Fibroblast of gingiva (primary cell): ENCODE data around the gene USB1.

Experiments
- DNase-seq: peaks from one replicate; pipeline ENCODE4 v3.0.0-alpha.2; 2011; ENCODE audit warnings: low read depth

USB1 gene

GRCh38 chr16:58034774-58035173 lies 33.6 kb downstream of the USB1 start:
- DNase-seq, result no peak

GRCh38 chr16:58035356-58036170 lies 34.4 kb downstream of the USB1 start:
- DNase-seq, result no peak

- DNase-seq, result no peak
Measured at GRCh38 chr16:58036943-58037342, 35.7 kb downstream of the USB1 start.

GRCh38 chr16:58037365-58038057 lies 36.3 kb downstream of the USB1 start:
- DNase-seq, result no peak

GRCh38 chr16:58038219-58038641 lies 37.0 kb downstream of the USB1 start:
- no peak for DNase-seq

GRCh38 chr16:58039829-58040495 lies 38.8 kb downstream of the USB1 start:
- DNase-seq, result no peak

GRCh38 chr16:58040496-58040846 lies 39.3 kb downstream of the USB1 start:
- DNase-seq, result no peak

- DNase-seq, result no peak
Measured at GRCh38 chr16:58040945-58041627, 39.9 kb downstream of the USB1 start.

- no peak for DNase-seq
Measured at GRCh38 chr16:58041628-58041955, 40.4 kb downstream of the USB1 start.

GRCh38 chr16:58042001-58042885 lies 41.0 kb downstream of the USB1 start:
- no peak for DNase-seq

- DNase-seq, result no peak
Measured at GRCh38 chr16:58042886-58043515, 41.8 kb downstream of the USB1 start.

- no peak for DNase-seq
Measured at GRCh38 chr16:58043571-58044155, 42.5 kb downstream of the USB1 start.

GRCh38 chr16:58044266-58045019 lies 43.2 kb downstream of the USB1 start:
- DNase-seq, result no peak

GRCh38 chr16:58045096-58045495 lies 43.9 kb downstream of the USB1 start:
- no peak for DNase-seq

GRCh38 chr16:58046054-58046881 lies 45.1 kb downstream of the USB1 start:
- no peak for DNase-seq

- no peak for DNase-seq
Measured at GRCh38 chr16:58046936-58047335, 45.7 kb downstream of the USB1 start.

- DNase-seq, result no peak
Measured at GRCh38 chr16:58047557-58048348, 46.5 kb downstream of the USB1 start.
